CD4-positive, alpha-beta T cell treated with Interleukin-6 for 4 hours (primary cell): ENCODE measurements around the gene BHLHE23.

Experiments used
- DNase-seq: peaks from one replicate; pipeline ENCODE4 v3.0.0-alpha.2; 2020; ENCODE audit warnings: mixed read lengths

The BHLHE23 gene

DNA sequence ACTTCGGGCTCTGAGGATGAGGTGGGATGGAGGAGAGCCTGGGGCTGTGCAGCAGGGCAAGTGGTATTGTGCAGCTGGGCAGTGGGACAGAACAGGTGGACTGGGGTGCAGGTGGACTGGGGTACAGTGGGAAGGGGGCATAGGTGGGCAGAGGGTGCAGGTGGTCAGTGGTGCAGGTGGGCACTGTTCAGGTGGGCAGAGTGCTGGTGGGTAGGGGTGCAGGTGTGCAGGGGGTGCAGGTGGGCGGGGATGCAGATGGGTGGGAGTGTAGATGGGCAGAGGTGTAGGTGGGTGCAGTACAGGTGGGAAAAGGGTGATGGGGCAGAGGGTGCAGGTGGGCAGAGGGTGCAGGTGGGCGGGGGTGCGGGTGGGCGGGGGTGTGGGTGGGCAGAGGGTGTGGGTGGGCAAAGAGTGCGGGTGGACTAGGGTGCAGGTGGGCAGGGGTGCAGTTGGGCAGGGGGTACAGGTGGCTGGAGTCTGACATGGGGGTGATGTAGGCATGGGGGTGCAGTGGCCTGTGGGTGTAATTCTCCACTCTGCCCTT is 20.4 kb downstream of the BHLHE23 start:
- no peak for DNase-seq

DNA sequence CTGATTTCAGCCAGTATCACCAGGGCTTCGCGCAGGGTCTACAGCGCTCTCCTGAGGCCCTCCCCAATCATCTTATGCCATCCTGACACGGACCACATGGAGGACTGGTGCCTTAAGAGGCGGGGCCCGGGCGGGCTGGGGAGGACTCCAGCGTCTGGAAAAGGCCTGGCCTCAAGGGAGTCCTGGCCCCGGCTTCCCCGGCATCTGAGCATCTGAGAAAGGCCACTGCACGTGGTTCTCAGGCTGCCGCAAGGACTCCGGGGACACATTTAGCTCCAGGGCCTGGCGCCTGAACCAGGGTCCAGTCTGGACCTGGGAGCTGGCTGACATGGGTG is 21.4 kb downstream of the BHLHE23 start:
- no peak for DNase-seq

DNA sequence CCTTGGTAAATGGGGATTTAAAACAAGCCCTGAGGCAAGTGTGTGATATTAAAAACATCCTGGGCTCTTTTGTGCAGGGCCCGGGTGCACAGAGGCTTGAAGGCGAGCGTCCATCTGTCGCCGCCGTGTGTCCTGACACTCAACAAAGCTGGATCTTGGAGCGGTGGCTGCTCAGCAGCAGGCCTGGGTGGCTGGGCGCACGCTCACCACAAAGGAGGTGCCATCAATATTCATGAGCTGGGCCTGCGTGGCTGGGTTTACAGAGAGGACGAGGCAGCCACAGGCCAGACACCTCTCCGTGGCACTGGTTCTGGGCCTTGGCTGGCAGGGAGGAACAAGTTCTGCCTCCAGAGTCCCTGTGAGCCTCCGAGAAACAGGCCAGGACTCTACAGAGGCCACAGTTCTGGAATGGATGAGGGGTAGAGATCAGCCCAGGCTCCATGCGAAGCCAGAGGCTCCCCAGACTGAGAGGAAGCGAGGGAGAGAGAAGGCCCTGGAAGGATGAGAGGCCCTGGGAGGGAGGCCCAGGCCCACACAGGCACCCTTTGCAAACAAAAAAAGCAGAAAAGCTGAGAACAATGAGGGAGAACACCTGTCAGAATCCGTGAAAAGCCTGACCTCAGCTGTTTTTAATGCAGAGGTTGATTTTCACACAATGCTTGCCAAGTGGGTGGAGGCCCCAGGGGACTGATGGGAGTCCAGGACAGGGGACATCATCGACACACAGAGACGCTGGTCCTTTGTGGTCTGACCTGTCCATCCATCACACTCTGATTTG is 21.9 kb downstream of the BHLHE23 start:
- DNase-seq, result no peak

DNA sequence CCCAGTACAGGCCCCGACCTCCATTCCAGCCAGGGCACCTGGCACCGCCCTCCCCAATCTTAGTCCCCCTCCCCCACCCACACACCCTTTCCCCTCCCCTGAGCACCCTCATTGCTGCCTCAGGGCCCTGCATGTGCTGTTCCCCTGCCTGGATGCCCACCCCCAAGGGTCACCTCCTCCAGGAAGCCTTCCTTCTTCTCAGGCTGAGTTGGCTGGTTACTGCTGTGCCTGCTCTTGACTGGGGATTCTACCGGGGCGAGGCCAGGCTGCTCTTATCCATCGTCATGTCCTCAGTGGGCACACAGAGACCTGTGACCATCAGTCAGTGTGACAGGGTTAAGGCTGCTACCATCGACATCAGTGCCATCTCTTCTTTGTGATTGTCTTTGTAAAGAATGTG is 23.6 kb downstream of the BHLHE23 start:
- DNase-seq, result no peak

DNA sequence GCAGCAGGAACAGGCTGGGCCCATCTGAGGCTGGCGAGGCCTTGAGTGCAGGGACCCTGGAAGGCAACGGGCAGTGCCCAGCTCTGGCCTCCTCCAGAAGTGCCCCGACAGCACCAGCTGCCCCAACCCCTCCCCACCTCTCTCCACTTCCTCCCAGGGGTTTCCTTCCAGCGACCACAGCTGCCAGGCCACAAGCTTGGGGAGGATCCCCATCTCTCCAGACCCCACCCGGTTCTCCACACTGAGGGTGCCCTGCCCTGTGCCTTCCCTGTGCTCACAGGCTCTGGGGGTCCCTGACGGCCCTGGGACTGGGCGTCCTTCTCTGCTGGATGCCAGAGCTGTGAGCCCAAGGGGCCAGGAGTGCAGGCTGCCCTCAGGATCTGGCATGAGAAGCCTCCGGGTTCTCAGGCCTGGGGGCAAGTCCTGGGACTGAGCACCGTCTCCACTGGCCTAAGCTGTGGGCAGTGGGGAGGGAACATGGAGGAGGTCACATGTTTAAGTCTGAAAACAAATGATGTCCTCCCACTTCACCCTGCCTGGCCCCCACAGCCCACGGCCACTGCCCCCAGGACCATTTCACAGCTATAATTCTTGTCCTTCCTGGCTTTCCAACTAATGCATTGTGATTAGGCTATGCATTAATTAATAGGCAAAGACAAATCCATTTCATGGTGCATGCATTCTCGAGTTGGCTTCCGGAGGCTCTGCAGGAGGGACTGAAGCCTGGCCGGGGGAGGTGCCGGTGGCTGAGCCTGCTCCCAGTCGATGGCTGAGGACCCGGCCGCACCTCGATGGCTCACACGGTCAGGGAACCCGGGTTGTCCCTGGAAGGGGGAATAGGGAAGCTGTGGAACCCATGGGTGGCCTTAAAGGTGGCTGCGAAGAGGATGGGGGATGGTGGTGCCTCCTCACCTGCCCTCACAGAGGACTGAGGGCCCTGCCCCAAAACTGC is 24.4 kb downstream of the BHLHE23 start:
- no peak for DNase-seq

DNA sequence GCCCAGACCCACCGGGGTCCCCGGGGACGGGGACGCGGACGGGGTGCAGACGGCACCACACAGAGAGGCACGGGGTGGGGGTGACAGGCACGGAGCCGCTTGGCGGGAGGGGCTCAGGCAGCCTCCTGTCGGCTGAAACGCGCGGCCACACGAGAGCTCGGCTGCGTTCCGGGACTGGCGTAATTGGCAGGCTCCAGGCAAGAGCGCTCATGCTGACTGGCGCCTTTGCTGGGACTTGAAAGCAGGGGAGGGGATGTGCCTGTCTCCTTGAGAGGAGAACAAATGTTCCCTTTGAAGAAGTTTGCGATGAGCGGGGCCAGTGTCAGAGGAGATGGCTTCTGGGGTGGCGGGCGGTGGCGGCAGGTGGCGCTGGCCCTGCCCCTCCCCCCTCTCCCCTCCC is 25.8 kb downstream of the BHLHE23 start:
- DNase-seq, result peak; percentile 55

DNA sequence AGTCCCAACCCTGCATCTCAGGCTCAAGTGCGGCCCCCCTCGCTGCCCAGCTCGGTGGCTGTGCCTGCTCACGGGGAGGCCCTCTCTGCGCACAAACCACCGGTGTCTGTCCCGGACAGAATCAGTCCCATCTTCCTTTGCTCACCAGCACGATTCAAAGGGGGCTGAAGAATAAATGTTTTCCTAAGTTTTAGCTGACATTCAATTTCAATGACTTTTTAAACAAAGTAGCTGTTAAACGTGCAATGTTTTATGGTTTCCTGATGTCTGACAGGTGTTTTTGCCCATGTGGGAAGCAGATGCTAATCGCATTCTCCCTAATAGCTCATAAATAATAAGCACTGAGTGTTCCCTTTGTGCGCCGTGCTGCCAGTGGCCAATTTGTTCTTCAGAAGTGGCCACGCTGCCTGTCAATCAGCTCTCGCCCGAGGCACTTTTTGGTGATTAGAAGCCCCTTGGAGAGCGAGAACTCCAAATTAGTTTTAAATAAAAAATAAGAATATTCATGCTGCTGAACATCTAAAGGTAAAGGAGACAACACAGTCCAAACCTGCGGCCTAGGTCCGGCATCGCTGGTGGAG is 26.3 kb downstream of the BHLHE23 start:
- DNase-seq, result no peak

DNA sequence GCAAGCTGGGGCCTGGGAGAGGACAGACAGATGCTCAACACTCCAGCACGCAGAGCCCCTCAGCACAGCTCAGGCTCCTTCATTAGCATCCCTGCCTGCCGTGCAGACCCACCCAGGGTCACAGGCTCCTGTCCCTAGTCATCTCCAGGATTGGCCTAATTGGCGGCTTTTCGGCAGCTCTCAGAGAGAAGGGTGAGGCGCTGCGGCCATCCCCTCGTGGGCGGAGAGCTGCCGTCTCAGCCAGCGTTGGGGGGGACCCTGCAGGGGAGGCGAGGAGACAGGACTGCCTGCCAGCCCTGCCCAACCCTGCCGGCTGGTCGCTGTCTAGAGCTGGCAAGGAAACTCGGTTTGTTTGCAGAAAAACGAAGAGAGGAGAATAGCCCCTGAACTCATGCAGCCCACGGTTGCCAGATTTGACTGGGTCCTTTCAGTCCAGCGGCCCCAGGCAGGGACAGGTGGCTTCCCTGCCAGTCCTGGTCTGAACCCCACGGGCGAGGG is 26.8 kb downstream of the BHLHE23 start:
- DNase-seq, result no peak

DNA sequence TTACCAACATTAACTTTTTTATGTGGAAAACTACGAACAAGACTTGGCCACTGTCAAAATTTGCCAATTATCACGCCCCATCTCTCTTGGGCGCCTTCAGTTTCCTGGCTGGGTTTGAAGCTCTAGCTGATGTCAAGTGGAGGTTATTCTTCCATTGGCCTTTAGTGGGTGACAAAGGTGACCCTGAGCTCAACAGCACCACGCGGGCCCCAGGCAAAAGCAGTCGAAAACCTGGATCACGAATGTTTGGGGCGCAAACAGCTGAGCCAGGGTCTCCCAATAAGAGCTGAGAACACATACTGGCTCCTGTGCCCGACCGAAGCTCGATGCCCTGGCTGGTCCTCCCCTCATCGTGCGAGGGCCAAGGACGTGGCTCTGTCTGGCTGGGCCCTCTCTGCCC is 27.5 kb downstream of the BHLHE23 start:
- no peak for DNase-seq

DNA sequence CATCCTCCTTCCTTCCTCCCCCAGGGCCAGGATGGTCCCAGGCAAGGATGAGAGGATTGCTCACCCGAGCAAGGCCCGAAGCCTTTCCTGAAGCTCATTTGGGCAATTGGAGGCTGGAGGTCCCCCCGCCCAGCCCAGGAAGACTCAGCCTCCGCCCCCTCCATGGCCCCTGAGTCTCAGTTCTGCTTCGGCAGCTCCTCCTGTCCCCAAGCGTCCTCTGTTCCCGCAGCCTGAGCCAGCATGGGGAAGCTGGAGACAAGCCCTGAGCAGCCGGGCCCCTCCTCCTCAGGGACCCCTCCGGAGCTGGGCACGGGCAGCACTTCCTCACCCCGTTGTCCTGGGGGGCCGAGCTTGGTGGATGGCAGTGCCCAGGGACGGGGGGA is 28.2 kb downstream of the BHLHE23 start:
- no peak for DNase-seq

DNA sequence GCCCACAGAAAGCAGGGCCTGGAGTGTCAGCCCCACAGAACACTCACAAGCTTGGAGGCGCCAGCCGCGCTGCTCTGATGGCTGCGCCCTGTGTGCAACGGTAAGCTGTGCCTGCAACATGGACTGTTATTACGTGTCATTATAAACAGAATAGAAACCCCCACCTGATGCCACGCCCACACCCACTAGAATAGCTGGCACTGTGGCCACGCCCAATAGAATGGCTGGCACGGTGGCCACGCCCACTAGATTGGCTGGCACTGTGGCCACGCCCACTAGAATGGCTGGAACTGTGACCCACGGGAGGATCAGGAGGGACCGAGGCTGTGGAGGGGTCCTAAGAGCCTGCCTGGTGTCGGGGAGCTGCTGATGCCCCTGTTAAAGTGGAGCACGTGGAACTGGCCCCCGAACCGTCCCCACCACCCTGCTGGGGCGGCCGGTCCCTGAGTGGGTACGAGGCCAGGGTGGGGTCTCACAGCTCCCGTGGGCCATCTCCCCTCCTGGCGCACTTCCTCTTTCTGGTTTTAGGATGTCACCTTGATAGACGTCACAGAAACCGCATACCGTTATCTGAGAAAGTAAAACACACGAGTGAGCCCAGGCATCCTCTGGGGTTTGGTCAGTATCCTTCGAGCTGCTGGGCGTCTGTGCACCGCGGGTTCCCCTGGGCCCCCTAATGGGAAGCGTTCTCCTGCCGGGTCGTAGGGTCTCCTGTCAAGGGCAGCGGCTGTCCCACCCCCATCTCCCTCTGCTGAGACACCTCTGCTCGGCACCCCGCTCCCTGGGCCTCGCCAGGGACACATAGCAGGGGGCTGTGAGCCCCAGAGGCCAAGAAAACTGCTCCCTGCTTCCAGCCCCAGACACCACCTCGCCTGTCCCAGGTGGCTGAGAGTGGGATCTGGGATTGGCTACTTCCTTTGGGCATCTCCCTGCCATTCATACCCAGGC is 28.9 kb downstream of the BHLHE23 start:
- DNase-seq, result peak; percentile 81

DNA sequence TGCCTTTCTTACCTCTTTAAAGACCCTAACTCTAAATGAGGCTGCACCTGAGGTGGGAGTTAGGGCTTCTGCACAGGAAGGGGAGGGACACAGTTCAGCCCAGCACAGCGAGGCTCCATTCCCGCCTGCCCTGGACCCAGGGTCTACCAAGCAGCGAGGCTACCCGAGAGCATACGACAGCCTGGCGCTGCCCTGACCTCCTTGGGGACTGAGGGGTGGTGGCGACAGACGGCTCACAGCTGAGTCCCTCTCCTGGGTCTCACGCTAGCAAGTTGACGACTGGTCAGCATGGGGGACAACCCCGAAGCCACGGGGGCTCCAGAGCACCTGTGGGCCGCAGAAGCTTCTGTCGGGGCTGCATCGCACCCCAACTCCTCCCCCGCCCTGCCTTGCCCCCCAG is 29.9 kb downstream of the BHLHE23 start:
- DNase-seq, result no peak

DNA sequence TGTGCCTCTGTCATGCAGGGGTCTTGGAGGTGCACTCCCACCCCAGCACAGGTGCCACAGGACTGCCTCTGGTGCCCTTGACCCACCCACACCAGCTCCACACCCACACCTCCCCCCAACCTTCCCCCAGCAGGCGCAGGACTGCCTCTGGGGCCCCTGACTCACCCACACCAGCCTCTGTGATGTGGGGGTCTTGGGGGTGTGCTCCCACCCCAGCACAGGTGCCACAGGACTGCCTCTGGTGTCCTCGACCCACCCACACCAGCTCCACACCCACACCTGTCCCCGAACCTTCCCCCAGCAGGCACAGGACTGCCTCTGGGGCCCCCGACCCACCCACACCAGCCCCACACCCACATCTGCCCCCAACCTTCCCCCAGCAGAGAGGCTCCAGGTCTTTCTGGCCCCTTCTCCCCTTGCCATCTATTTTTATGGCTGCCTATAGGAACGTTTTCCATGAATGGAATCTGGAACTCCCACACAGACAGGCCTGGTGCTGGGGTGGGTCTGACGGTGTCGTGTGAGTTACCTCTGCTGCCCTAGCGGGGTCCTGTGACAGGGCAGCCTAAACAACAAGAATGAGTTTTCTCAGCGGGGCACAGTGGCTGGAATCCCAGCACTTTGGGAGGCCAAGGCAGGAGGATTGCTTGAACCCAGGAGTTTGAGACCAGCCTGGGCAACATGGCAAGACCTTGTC is 30.8 kb downstream of the BHLHE23 start:
- DNase-seq, result no peak

DNA sequence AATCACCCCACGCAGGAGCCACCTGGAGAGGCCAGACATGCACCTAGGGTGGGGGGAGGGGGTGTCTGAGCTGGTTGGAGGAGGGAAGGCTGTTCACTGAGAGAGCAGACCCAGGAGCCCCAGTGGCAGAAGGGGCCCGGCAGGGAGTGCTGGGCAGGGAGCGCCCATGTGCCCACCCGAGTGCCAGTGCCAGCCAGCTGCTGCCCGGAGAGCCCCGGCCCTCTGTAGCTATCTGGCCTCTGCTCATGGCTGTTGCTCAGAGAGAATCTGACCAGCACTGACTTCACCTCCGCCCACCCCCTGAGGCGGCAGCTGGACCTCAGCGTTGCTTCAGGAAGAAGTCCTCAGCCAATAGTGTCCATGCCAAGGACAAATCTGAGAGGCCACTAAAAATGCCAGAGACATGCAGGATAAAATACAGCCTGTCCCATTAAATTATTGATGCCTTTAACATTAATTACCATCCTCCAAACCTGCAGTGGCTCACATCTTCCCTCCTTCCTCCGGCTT is 31.5 kb downstream of the BHLHE23 start:
- no peak for DNase-seq

DNA sequence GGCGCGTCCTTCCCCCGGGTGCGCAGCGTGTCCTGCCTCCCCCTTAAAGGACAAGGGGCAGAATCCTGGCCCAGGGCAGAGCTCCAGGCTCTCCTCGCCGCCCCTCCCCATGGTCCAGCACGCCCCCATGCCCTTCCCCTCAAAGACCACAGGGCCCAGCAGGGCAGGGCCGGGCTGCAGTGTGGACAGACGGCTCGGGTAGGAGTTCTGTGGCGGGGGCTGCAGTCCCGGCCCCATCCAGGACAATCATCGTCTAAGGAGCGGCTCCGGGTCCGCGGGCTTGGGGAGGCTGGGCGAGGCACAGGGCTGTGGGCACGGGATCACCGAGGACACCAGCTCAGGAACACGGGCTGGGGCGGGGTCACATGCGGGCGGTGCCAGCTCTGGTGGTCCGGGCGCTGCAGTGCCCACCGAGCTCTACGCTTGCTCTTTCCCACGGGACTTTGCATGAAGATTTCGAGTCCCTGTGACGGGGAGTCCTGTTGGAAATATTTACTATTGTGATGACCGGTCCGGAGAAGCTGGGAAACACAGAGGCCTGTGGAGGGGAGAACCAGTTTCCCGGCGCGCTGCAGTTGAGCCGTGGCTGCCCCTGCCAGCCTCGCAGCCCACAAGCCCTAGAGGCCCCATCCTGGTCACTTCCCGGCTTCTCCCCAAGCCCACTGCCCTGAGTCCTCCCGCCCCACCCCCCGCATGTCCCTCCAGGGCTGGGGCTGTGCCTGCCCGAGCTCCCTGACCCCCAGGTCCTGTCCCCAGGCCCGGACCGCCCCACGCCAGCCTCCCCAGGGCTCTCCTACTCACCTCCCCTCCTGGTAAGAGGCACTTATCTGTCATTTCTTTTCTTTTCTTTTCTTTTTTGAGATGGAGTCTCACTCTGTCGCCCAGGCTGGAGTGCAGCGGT is 33.7 kb downstream of the BHLHE23 start:
- no peak for DNase-seq

DNA sequence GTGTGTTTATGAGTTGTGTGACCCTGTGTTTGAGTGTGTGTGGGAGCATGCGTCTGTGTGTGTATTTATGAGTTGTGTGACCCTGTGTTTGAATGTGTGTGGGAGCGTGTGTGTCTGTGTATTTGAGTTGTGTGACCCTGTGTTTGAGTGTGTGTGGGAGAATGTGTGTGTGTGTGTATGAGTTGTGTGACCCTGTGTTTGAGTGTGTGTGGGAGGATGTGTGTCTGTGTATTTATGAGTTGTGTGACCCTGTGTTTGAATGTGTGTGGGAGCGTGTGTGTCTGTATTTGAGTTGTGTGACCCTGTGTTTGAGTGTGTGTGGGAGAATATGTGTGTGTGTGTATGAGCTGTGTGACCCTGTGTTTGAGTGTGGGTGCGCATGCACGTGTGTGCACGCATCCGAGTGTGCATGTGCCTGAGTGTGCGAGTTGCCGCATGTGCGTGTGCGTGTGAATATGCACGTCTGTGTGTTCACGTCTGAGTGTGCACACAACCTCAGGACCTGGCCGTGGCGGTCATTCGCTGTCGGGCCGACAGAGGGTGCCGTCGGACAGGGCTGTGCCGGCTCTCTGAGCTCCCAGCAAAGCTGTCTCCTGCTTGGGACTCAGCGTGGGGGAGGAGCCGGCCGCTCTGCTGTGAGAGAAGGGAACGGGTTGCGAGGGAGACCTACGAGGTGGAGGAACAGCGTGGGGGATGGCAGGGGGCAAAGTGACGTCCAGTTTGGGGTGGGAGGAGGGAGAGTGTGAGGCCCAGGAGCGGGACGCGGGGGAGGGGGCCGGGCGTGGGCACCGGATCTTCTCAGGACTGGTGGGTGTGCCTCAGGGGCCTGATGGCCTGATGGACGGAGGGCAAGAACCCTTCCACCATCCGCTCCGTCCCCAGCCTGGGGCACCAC is 34.6 kb downstream of the BHLHE23 start:
- peak; percentile 88 for DNase-seq

DNA sequence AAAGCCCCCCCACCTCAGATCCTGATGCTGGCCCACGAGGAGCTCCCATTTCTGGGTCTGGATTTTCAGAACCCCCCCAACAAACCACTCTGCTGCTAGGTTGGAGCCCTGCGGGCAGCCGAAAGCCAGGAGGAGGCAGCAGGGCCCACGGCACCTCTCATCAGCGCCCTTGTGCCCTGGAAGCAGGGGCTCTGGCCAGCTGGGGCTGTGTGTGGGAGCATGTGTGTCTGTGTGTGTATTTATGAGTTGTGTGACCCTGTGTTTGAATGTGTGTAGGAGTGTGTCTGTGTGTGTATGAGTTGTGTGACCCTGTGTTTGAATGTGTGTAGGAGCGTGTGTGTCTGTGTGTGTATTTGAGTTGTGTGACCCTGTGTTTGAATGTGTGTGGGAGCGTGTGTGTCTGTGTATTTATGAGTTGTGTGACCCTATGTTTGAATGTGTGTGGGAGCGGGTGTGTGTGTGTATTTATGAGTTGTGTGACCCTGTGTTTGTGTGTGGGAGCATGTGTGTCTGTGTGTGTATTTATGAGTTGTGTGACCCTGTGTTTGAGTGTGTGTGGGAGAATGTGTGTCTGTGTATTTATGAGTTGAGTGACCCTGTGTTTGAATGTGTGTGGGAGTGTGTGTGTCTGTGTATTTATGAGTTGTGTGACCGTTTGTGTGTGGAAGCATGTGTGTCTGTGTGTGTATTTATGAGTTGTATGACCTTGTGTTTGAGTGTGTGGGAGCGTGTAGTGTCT is 35.4 kb downstream of the BHLHE23 start:
- no peak for DNase-seq
